Measurements from ENCODE around the gene METTL2A.
"Not testable (repeated sequence)": the region's sequence is repeated elsewhere in the genome, so short reads cannot be mapped to it uniquely, and the experiment has no call there.

METTL2A gene, protein sequence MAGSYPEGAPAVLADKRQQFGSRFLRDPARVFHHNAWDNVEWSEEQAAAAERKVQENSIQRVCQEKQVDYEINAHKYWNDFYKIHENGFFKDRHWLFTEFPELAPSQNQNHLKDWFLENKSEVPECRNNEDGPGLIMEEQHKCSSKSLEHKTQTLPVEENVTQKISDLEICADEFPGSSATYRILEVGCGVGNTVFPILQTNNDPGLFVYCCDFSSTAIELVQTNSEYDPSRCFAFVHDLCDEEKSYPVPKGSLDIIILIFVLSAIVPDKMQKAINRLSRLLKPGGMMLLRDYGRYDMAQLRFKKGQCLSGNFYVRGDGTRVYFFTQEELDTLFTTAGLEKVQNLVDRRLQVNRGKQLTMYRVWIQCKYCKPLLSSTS

DNA sequence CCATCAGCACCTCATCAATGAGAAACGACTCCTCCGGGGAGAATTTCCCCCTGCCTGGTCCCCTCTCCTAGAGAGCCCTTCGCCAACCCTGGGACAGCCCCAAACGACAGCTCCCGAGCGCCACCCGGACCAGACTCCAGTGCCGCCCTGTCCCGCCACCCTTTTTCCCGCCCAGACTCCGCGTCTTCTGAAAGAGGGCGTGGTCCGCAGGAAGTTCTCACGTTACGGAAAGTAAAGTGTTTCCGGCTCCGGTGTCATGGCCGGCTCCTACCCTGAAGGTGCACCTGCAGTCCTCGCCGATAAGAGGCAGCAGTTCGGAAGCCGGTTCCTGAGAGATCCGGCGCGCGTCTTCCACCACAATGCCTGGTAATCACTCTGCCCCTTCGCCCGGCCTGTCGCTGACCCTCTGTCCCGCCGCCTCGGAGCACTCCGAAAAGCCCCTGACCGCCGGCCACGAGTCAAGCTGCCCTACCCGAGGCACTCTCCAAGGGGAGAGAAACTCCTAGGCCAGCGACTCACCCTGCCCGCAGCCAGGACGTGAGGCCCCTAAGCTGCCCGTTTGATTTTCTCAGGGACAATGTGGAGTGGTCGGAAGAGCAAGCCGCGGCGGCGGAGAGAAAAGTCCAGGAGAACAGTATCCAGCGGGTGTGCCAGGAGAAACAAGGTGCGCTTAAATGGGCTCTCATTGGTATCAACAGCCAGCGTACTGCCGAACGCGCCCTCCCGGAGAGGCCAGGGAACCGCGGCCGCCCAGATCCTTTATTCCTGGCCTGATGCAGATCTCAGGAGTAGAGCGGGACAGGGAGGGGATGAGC, at the start of gene METTL2A:
Gene METTL2A (plus strand): TSS at position 251 of the 815 bp plus-strand sequence. CDS start 6 bp downstream, at position 257.
- peak; percentile 78 for DNase-seq (ENCODE audit: low read depth)

DNA sequence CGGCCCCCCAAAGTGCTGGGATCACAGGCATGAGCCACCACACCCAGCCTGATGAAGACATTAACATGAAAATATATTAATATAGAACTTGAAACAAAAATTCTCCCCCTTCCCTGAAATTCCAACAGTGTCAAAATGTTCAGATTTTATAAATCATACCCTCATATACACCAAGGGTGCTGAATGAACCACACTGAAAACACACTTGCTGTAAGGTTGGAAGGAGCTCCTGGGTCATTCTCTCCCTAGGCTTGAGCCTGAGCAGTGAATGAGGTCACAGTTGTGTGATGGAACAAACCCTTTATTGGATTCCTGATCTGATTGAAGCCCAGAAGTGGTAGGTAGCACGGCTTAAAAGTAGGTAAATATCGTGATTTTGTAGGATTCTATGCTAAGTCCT, 43.4 kb upstream of the METTL2A start, which contains the start of gene EFCAB3:
Gene EFCAB3 (plus strand): TSS at position 301 of the 400 bp plus-strand sequence. CDS start 2,427 bp downstream, outside the sequence.
- no peak for DNase-seq (ENCODE audit: low read depth)

DNA sequence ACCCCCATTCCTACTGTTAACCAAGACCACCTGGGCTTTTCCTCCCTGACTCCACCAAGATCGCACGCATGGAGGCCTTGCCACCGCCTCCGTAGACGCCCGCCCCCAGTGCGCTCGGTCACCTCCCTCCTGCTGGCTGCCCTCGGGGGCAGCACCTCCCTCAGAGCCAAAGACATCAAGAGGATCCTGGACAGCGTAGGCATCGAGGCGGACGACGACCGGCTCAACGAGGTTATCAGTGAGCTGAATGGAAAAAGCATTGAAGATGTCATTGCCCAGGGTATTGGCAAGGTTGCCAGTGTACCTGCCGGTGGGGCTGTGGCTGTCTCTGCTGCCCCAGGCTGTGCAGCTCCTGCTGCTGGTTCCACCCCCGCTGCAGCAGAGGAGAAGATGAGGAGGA, 42.1 kb upstream of the METTL2A start:
- no peak for DNase-seq (ENCODE audit: low read depth)

DNA sequence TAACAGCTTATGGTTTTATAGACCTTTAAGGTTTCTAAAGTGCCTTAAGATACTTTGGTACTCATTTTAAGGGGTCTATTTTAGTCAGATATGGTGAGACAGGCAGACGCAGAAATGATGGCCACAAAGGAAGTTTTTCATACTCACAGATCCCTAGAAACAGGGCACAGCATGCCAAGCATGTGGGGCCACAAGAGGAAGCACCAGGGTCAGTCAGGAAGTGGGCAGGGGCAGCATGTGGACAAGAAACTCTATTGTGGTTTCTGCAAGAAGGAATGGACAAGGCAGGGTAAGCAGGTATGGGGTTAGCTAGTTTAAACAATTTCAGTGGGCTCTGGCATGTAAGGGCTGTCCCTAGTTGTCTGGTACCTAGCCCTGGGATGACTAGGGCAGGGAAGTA, 34.8 kb upstream of the METTL2A start:
- DNase-seq (ENCODE audit: low read depth) = no peak

DNA sequence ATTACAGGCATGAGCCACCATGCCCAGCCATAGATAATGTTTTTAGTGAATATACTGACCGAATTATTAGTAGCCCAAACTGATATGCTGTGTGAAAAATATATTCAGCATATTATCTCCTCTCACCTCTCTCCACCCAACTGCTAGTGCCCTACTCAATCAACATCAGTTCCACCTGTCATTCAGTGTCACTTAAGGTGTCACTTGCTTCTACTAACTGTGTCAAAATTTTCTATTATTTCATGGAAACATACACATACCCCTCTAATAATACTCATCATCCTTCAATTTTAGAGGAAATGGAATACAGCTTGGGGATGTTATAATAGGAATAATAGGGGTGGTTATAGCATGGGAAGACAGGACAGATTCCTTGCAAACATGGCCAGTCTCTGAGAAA, 30.8 kb upstream of the METTL2A start:
- DNase-seq (ENCODE audit: low read depth) = no peak

DNA sequence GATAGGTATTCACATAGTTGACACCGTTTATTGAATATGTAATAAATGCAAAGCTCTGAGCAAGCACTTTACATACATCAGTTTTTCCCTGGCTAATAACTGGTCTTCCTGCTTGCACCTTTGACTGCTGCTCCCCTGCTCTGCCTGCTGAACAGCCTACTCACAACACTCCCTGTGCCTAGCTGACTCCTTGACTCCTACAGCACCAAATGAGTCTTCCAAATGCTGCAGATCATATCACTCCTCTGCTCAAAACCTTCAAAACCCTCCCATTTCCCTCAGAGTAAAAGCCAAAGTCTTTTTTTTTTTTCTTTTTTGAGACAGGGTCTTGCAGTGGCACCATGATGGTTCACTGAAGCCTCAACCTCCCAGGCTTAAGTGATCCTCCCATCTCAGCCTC, 24.8 kb upstream of the METTL2A start:
- DNase-seq (ENCODE audit: low read depth) = no peak

DNA sequence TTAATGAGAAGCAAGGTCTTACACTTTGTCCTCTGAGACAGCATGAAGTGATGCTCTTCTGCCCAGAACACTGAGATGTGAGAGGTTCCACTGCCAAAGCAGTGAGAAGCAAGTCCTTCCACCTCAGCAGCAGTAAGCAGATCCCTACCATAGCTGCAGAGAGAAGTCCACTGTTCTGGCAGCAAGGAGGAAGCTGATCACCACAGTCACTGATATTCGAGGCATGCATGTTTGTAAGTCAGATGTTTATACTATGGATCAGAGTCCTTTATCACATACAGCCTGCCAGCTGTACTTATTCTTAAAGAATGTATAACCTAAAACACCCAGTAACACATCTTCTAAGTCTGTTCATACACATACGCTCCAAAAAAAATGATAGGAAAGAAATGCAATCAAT, 18.2 kb upstream of the METTL2A start:
- no peak for DNase-seq (ENCODE audit: low read depth)

DNA sequence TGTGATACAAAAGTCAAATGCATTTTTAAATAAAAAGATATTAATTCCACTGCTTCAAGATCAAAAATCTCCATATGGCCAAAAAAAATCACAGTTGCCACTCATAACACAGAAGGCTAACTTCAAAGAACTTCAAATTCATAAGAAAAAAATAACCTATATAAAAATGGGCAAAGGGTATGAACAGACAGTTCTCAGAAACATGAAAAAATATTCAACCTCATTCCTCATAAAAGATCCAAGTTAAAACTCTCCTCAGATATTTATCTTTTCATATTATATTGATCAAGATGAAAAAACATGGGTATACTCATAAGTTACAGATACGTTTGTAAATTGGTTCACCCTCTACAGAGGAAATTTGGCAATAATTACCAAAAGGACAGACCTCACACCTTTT, 10.6 kb upstream of the METTL2A start:
- DNase-seq (ENCODE audit: low read depth) = not testable (repeated sequence)

DNA sequence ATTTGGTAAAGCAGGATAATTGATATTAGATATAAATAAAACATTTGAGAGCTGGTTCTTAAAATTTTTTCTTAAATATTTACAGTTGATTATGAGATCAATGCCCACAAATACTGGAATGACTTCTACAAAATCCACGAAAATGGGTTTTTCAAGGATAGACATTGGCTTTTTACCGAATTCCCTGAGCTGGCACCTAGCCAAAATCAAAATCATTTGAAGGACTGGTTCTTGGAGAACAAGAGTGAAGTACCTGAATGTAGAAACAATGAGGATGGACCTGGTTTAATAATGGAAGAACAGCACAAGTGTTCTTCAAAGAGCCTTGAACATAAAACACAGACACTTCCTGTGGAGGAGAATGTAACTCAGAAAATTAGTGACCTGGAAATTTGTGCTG, 2.5 kb downstream of the METTL2A start:
- not testable (repeated sequence) for DNase-seq (ENCODE audit: low read depth)

DNA sequence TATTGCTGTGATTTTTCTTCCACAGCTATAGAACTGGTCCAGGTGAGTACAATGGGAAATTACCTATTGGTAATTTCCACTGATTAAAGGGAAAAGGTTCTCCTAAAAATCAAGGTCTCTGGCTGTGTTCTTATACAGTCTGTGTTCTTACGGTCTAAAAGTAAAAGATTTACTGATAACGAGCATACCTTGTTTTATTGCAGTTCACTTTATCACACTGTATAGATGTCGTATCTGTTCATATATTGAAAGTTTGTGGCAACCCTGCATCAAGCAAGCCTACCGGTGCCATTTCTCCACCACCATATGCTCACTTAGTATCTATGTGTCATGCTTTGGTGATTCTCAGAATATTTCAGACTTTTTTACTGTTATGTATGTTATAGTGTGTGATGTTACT, 11.6 kb downstream of the METTL2A start:
- not testable (repeated sequence) for DNase-seq (ENCODE audit: low read depth)

DNA sequence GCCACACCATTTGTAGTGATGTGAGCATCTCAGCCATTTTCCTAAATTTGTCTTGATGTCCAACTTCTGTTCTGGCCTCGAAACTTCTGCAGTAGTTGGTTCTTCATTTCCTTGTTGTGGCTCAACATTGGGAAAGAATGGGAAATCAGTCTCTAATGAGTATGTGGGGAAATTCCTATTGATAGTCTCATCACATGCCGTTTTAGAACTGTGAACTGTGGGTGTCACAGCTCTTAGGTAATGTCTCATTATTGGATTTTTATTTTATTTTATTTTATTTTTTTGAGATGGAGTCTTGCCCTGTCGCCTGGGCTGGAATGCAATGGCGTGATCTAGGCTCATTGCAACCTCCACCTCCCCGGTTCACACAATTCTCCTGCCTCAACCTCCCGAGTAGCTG, 17.5 kb downstream of the METTL2A start:
- DNase-seq (ENCODE audit: low read depth) = not testable (repeated sequence)

DNA sequence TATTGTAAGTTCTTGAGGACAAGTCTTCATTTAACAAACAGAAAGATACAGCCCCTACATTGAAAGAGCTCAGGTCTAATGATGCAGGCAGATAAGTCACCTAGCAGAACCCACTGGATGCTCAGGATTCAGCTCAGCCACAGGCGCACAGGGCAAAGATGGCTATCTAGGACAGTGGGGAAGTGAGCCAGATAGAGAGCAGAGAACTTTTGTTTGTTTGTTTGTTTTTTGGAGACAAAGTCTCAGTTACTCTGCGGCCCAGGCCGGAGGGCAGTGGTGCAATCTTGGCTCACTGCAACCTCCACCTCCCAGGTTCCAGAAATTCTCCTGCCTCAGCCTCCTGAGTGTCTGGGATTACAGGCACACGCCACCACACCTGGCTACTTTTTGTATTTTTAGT, 20.4 kb downstream of the METTL2A start:
- DNase-seq (ENCODE audit: low read depth) = no peak

DNA sequence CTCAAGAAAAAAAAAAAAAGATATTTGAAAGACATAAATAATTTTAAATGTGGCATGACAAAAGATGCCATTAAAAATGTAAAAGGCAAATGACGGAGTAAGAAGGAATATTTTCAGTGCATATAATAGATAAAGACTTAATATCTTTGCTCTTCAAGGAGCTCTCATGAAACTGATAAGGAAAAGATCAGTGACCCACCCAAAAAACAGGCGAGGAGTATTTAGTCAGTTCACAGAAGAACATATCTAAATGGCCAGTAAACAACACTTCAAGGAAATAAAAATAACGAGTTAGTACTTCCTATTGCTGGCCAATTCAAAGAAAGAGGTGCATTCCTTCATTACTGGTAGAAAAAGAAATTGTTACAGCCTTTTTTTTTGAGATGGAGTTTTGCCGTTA, 22.1 kb downstream of the METTL2A start:
- DNase-seq (ENCODE audit: low read depth) = not testable (repeated sequence)

DNA sequence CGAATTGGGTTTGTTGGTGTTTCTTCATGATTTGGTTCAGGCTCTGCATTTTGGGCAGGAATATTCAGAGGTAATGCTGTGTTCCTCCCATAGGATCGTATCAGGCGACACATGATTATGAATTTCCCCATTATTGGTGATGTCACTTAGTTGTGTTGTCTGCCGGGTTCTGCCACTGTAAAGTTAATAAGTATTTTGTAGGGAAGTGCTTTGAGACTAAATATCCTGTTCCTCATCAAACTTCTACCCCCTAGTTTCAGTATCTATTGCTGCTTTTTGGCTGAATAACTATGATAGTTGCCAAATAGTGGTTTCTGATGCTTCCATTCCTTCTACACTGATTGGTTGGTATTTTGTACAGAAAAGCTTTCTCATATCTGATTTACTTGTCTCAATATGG, 28.5 kb downstream of the METTL2A start:
- not testable (repeated sequence) for DNase-seq (ENCODE audit: low read depth)

DNA sequence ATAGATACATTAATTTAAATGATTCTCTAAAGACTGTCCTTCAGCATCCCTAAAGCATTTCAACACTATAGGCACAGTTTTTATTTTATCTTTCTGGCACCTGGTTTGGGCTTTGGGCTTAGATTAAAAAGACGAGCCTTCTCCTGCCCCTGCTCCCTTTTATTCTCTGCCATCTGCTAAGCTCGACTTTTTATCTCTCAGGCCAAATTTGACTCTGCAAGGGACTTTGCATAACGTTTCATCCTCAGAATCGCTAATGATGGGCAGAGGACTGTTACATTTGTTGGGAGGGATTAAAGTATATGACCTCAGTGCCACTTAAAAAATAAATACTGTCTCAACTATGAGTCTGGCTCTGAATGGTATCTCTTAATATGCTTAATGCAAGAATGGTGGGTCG, 29.3 kb downstream of the METTL2A start:
- not testable (repeated sequence) for DNase-seq (ENCODE audit: low read depth)

DNA sequence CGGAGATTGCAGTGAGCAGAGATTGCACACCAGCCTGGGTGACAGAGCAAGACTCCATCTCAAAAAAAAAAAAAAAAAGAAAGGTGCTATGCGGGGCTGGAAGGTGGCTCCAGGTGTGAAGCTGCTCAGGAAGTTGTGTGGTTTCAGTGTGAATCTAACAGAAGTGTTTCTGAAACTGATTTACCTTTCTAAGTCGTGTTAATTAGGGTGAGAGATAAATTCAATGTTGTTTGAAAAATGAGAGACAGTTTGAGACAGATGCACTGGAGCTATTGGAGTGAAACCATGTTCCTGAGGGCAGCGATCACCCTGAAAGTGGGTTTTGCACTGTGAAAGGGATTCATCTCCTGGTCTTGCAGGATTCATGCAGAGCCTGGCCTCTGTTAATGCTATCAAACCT, 30.0 kb downstream of the METTL2A start:
- DNase-seq (ENCODE audit: low read depth) = not testable (repeated sequence)

DNA sequence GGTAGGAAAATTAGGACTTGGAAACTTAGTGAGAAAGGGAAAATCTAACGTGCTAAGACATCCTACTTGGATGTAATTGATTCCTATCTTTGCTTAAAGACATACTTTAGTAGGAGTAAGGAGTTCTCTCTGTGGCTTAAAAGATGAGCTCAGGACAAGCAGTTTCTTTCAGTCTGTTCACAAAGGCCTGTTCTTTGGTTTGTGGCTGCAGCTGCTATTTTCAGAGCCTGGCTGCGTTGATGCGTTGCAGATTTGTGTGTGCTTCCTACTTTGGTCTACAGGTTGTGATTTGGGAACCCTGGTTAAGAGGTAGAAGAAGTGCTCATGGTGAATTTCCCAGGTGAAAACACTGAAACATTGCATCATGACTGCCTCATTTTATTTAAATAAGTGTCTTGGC, 30.4 kb downstream of the METTL2A start:
- DNase-seq (ENCODE audit: low read depth) = not testable (repeated sequence)

DNA sequence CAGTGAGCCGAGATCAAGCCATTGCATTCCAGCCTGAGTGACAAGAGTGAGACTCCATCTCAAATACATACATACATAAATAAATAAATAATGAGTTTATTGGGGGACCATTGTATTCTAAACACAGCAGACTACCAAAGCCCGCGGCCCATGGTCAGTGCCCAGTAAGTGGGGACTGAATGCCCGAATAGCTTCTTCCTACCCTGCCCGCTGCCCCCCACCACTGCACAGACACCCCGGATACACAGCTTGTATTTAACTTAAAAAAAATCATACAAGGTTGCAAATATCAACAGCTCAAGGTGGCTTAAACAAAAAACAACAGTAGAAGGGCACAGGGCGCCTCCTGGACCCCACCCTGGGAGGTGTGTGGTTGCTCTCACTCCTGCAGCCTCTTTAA, 32.3 kb downstream of the METTL2A start:
- no peak for DNase-seq (ENCODE audit: low read depth)

DNA sequence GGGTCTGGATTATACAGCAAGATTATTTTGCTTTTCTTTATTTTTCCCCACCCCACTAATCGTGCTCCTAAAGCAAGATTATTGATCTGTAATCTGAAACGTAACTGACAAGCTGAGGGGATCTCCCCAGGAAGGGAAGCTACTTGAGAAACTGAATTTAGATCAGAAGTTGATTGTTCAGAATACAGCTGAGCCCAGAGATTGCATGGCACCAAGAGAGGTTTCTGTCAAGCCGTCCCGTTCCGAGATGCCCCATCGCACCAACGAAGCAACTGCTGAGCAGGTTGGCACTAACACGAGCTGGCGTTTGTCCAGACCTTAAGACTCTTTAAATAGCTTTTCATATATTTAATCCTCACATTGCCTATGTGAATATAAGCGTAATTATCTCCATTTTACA, 34.8 kb downstream of the METTL2A start:
- not testable (repeated sequence) for DNase-seq (ENCODE audit: low read depth)

DNA sequence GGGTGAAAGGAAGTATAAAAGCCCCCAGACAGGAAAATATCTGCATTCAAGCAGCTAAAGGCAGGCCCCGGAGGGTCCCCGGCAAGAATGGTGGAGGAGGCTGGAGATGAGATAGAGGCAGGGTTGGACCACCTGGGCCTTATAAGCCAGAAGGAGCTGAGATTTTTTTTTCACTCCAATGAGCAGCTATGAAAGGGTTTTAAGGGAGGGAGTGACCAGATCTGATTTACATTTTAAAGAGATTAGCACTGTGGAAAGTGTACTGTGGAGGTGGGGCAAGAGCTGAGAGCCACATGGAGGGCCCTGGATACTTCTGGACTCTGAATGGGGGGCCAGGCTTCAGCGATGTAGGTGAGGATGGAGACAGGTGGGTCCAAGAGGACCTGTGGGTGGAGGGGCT, 40.7 kb downstream of the METTL2A start:
- DNase-seq (ENCODE audit: low read depth) = not testable (repeated sequence)

DNA sequence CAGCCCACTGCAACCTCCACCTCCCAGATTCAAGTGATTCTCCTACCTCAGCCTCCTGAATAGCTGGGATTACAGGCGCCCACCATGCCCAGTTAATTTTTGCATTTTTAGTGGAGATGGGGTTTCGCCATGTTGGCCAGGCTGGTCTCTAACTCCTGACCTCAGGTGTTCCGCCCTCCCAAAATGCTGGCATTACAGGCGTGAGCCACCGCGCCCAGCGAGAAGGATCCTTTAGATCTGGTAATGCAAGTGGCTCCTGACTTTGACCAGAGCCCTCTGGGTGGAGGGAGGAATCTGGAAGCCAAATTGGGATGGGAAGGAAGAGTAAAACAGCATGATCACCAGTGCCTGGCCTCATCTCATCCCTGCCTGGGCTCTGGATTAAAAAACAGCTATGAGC, 41.6 kb downstream of the METTL2A start:
- DNase-seq (ENCODE audit: low read depth) = not testable (repeated sequence)

DNA sequence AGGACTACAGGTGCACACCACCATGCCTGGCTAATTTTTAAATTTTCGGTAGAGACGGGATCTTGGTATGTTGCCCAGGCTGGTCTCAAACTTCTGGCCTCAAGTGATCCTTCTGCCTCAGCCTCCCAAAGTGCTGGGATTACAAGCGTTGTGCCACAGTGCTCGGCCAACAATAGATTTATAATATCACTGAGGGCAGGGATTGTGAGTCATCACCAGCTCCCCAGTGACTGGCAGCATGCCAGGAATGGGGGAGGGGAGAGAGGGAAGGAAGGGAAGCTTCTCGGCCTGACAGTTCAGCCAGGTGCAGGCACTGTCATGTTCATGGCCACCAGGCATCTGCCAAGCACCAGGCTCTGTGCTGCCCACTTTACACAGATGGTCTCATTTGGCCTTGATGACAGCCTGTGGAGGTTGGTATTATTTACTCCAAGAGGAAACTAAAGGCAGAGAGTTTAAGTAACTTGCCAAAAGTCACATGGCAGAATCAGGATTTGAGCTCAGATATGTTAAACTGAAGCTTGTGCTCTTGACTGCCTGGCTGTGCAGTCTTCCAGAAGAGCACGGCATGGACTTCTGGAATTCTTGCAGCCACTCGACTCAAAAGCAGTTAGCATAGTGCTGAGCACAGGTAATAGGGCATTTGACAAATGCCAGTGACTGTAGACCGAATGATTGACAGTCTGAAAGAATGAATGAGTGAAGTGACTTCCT, 47.1 kb downstream of the METTL2A start:
- peak; percentile 42 for DNase-seq (ENCODE audit: low read depth)
